ENCODE measurements around the gene HOXA3. TPM values are rescaled to one million over a fixed set of nuclear protein-coding genes. Genes with fewer than 3 reads are reported as not detected.

Gene HOXA3
- total RNA-seq, 1 experiment from 2014 or later: 4.5 TPM

GRCh38 chr7:27176962-27177794 lies 24.8 kb upstream of the HOXA3 start:
- Histone ChIP-seq H3K9me2 (replicated peaks; ENCODE audit: low read length) (no peaks in the 10 kb centered on the region), H3K27ac (ENCODE audit: low read length) (peak overlapping the region; percentile 97), H3K79me2 (ENCODE audit: low read length) (peaks cover 99% of the 10 kb centered on the region), H3K9me3 (ENCODE audit: low read length) (no peaks in the 10 kb centered on the region), H2AFZ (ENCODE audit: low read length) (no peak overlapping the region), H3K36me3 (ENCODE audit: low read depth, low read length) (no peaks in the 10 kb centered on the region), H3K4me2 (ENCODE audit: low read length) (peak overlapping the region; percentile 93), H3K4me1 (ENCODE audit: insufficient read depth, low read length) (peaks cover 38% of the 10 kb centered on the region), H3K4me3 (ENCODE audit: low read length) (peak overlapping the region; percentile 84), H3K27me3 (ENCODE audit: low read length) (no peaks in the 10 kb centered on the region), H4K20me1 (ENCODE audit: low read length) (no peaks in the 10 kb centered on the region), H3K9ac (ENCODE audit: low read length) (peak overlapping the region; percentile 90), H3F3A (ENCODE audit: low read length, unreplicated experiment) (no peaks in the 10 kb centered on the region)
- DNase-seq: no peak
- TF ChIP-seq EZH2phosphoT487 (IDR thresholded peaks at IDR 0.05; ENCODE audit: borderline replicate concordance, low read length): no peak
- TF ChIP-seq EZH2 (IDR thresholded peaks at IDR 0.05; ENCODE audit: low read length, unreplicated experiment): no peak
- POLR2A ChIA-PET (ENCODE audit: unreplicated experiment): interaction anchor here (0.5 to 0.9 kb wide), 6 partner anchors 8 to 1022 kb away, joined by 3 to 7 read pairs (median 4); partner anchors contain the start of gene HOXA11
- no peak for ATAC-seq
- CTCF ChIA-PET: no interaction called here
- no TSS peak for BruUV-seq (replicated peaks)
- intact Hi-C loops (cut with micrococcal nuclease): loop anchor here (1.0 kb wide), 1 partner anchor 9 kb away; no protein-coding TSS in a partner anchor

- CTCF ChIA-PET: no interaction called here
- ATAC-seq (no peak), DNase-seq (no peak)
- no peak for TF ChIP-seq EZH2 (IDR thresholded peaks at IDR 0.05; ENCODE audit: low read length, unreplicated experiment)
- no peak for TF ChIP-seq EZH2phosphoT487 (IDR thresholded peaks at IDR 0.05; ENCODE audit: borderline replicate concordance, low read length)
- no peak for TF ChIP-seq CTCF (conservative IDR thresholded peaks at IDR 0.05; ENCODE audit: low read depth, low read length)
- H3K4me3 ChIP-seq (ENCODE audit: low read length): peak overlapping the region; percentile 84
- peak overlapping the region; percentile 93 for H3K4me2 ChIP-seq (ENCODE audit: low read length)
- no peaks in the 10 kb centered on the region for H3K9me3 ChIP-seq (ENCODE audit: low read length)
- H4K20me1 ChIP-seq (ENCODE audit: low read length): no peaks in the 10 kb centered on the region
- peaks cover 99% of the 10 kb centered on the region for H3K79me2 ChIP-seq (ENCODE audit: low read length)
- peak overlapping the region; percentile 97 for H3K27ac ChIP-seq (ENCODE audit: low read length)
- peaks cover 32% of the 10 kb centered on the region for H3K4me1 ChIP-seq (ENCODE audit: insufficient read depth, low read length)
- no TSS peak for BruUV-seq (replicated peaks)
- POLR2A ChIA-PET (ENCODE audit: unreplicated experiment): interaction anchor here (0.6 to 0.9 kb wide), 5 partner anchors 8 to 1021 kb away, joined by 3 to 7 read pairs (median 4); partner anchors contain the start of gene HOXA11
- H2AFZ ChIP-seq (ENCODE audit: low read length): no peak overlapping the region
- no peaks in the 10 kb centered on the region for H3K9me2 ChIP-seq (replicated peaks; ENCODE audit: low read length)
- intact Hi-C loops (cut with micrococcal nuclease): loop anchor here (1.0 kb wide), 1 partner anchor 10 kb away; no protein-coding TSS in a partner anchor
- no peaks in the 10 kb centered on the region for H3K27me3 ChIP-seq (ENCODE audit: low read length)
- no peaks in the 10 kb centered on the region for H3K36me3 ChIP-seq (ENCODE audit: low read depth, low read length)
- H3F3A ChIP-seq (ENCODE audit: low read length, unreplicated experiment): no peaks in the 10 kb centered on the region
- peak overlapping the region; percentile 90 for H3K9ac ChIP-seq (ENCODE audit: low read length)
Observed at GRCh38 chr7:27176524-27176845, 24.1 kb upstream of the HOXA3 start.

DNA sequence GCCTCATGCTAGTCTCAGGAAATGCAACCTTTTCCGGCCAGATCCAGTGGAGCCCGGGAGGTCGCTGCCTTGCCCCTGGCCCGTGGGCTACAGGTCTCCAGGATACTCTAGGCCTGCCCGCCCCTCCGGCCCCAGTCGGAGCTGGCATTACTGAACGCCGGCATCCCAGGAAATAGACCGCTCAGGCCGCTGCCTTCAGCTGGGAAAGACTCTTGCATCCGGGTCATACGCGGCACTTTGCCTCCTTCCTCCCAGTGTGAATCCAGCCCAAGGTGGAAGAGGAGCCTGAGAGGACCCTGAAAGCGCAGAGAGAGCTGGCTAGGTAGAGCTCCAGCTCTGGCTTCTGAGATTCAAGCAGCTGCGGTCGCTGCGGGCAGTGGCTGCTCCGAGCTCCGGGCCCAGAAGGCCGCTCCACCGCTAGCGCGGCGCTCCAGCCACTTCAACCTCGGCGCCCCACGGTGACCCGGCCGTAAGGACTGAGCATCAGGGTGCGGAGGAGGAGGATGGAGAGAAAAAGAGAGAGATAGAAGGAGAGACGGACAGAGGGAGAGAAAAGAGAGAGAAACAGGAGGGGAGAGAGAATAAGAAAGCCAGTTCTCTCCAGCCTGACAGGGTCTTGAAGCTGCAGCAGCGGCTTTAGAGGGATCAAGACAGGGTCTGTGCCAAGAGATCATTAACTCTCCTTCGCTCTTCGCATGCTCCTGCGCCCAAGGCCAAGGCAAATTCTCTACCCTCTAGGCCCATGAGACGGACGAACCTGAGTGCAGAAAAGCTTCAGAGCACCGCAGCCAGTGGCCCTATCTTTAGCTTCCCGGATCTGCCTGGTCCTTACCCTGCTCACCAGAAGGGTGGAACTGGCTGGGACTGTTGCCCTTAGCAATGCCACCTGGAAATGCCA lies 23.5 kb upstream of the HOXA3 start:
- ATAC-seq (no peak), DNase-seq (no peak)
- Histone ChIP-seq H3F3A (ENCODE audit: low read length, unreplicated experiment) (no peaks in the 10 kb centered on the region), H3K9me2 (replicated peaks; ENCODE audit: low read length) (no peaks in the 10 kb centered on the region), H2AFZ (ENCODE audit: low read length) (no peak overlapping the region), H3K4me2 (ENCODE audit: low read length) (peak overlapping the region; percentile 93), H3K79me2 (ENCODE audit: low read length) (peaks cover 99% of the 10 kb centered on the region), H3K9ac (ENCODE audit: low read length) (peak overlapping the region; percentile 90), H3K36me3 (ENCODE audit: low read depth, low read length) (no peaks in the 10 kb centered on the region), H3K9me3 (ENCODE audit: low read length) (no peaks in the 10 kb centered on the region), H3K27ac (ENCODE audit: low read length) (peak overlapping the region; percentile 97), H3K27me3 (ENCODE audit: low read length) (no peaks in the 10 kb centered on the region), H3K4me3 (ENCODE audit: low read length) (peak overlapping the region; percentile 84), H4K20me1 (ENCODE audit: low read length) (no peaks in the 10 kb centered on the region), H3K4me1 (ENCODE audit: insufficient read depth, low read length) (peaks cover 26% of the 10 kb centered on the region)
- BruUV-seq (replicated peaks): TSS peak; percentile 27
- TF ChIP-seq EZH2phosphoT487 (IDR thresholded peaks at IDR 0.05; ENCODE audit: borderline replicate concordance, low read length) (no peak), CTCF (conservative IDR thresholded peaks at IDR 0.05; ENCODE audit: low read depth, low read length) (no peak), EZH2 (IDR thresholded peaks at IDR 0.05; ENCODE audit: low read length, unreplicated experiment) (no peak)
- intact Hi-C loops (cut with micrococcal nuclease): loop anchor here (1.0 kb wide), 2 partner anchors 10 to 11 kb away; partner anchors contain the start of gene HOXA9
- CTCF ChIA-PET: interaction anchor here (0.6 to 0.9 kb wide), 4 partner anchors 16 to 806 kb away, joined by 6 to 10 read pairs (median 8); no protein-coding TSS in a partner anchor
- POLR2A ChIA-PET (ENCODE audit: unreplicated experiment): interaction anchor here (0.6 to 1.6 kb wide), 7 partner anchors 9 to 976 kb away, joined by 3 to 9 read pairs (median 4); partner anchors contain the start of genes HOXA11 and HOXA9

Measured in PC-3 (cell line).